CD4-positive, alpha-beta T cell treated with Interleukin-4 for 1 hour (primary cell): ENCODE results near the gene ACTL8.

Experiments used
- DNase-seq, 2 donors: peaks; one replicate each; pipeline ENCODE4 v3.0.0-alpha.2; 2020 to 2022

ACTL8 gene

GRCh38 chr1:17810668-17811067, 55.5 kb downstream of the ACTL8 start:
- DNase-seq, result no peak

- DNase-seq, result no peak
These were observed 61.4 kb downstream of the ACTL8 start for GRCh38 chr1:17816511-17816910.

- no peak for DNase-seq
These were observed 64.1 kb downstream of the ACTL8 start for GRCh38 chr1:17819129-17819802.

- DNase-seq, result no peak
These were observed 65.1 kb downstream of the ACTL8 start for GRCh38 chr1:17820198-17820597.

- DNase-seq, result no peak
These were observed 67.8 kb downstream of the ACTL8 start for GRCh38 chr1:17822741-17823426.

- no peak for DNase-seq
These were observed 70.4 kb downstream of the ACTL8 start for GRCh38 chr1:17825273-17826164.

GRCh38 chr1:17826165-17826488, 71.0 kb downstream of the ACTL8 start:
- DNase-seq, result no peak

- no peak for DNase-seq
These were observed 73.9 kb downstream of the ACTL8 start for GRCh38 chr1:17828991-17829390.

GRCh38 chr1:17829579-17829978, 74.4 kb downstream of the ACTL8 start:
- DNase-seq, result no peak

- DNase-seq, result no peak
These were observed 76.5 kb downstream of the ACTL8 start for GRCh38 chr1:17831597-17831996.

- DNase-seq, result no peak
These were observed 78.7 kb downstream of the ACTL8 start for GRCh38 chr1:17833661-17834501.

GRCh38 chr1:17834561-17835100, 79.5 kb downstream of the ACTL8 start:
- no peak for DNase-seq

- DNase-seq, result no peak
These were observed 82.3 kb downstream of the ACTL8 start for GRCh38 chr1:17837233-17838030.

GRCh38 chr1:17839641-17840196, 84.6 kb downstream of the ACTL8 start:
- DNase-seq, result no peak

- no peak for DNase-seq
These were observed 86.8 kb downstream of the ACTL8 start for GRCh38 chr1:17841944-17842343.

GRCh38 chr1:17842686-17843085, 87.6 kb downstream of the ACTL8 start:
- DNase-seq, result no peak

GRCh38 chr1:17844185-17844826, 89.2 kb downstream of the ACTL8 start:
- no peak for DNase-seq

GRCh38 chr1:17845583-17845982, 90.5 kb downstream of the ACTL8 start:
- DNase-seq, result no peak

- DNase-seq, result no peak
These were observed 91.2 kb downstream of the ACTL8 start for GRCh38 chr1:17846341-17846740.

GRCh38 chr1:17847111-17847510, 92.0 kb downstream of the ACTL8 start:
- DNase-seq, result no peak

- no peak for DNase-seq
These were observed 94.1 kb downstream of the ACTL8 start for GRCh38 chr1:17849216-17849615.
